RWPE2 (cell line): ENCODE measurements around the gene ZNF148.
A peak's percentile ranks its signal among the peaks of the same experiment; 100 is the strongest.

Source experiments
- ATAC-seq: fragments of 200-7000 bp; cut with Tn5 transposase; 3 replicates; pipeline ENCODE4 v1.9.1; 2021; ENCODE audit warnings: low read depth
- DNase-seq: peaks from one replicate; pipeline ENCODE4 v3.0.0-alpha.2; 2020; ENCODE audit warnings: low spot score
- H3K27ac ChIP-seq: fragments of 450-650 bp; 2 replicates; pipeline ENCODE4 v1.5.1; 2017; ENCODE audit warnings: mild to moderate bottlenecking; ENCODE audit not compliant: poor library complexity, severe bottlenecking
- H3K27me3 ChIP-seq: fragments of 250-450 bp; sonication (Bioruptor Pico); 2 replicates; pipeline ENCODE4 v1.5.1; 2021; ENCODE audit warnings: mild to moderate bottlenecking, moderate library complexity; ENCODE audit not compliant: insufficient read depth, poor library complexity, severe bottlenecking
- H3K36me3 ChIP-seq: fragments of 250-450 bp; sonication (Bioruptor Pico); 2 replicates; pipeline ENCODE4 v1.5.1; 2020; ENCODE audit warnings: low read depth, mild to moderate bottlenecking, moderate library complexity
- H3K4me1 ChIP-seq: fragments of 250-450 bp; sonication (Bioruptor Pico); 2 replicates; pipeline ENCODE4 v1.5.1; 2021; ENCODE audit warnings: mild to moderate bottlenecking, moderate library complexity; ENCODE audit not compliant: insufficient read depth, poor library complexity, severe bottlenecking
- H3K4me3 ChIP-seq: fragments of 250-450 bp; sonication (Bioruptor Pico); 2 replicates; pipeline ENCODE4 v1.5.1; 2021; ENCODE audit warnings: mild to moderate bottlenecking, moderate library complexity; ENCODE audit not compliant: severe bottlenecking
- H3K9me3 ChIP-seq: fragments of 250-450 bp; sonication (Bioruptor Pico); 2 replicates; pipeline ENCODE4 v1.5.1; 2021; ENCODE audit warnings: mild to moderate bottlenecking, moderate library complexity; ENCODE audit not compliant: severe bottlenecking
- TF ChIP-seq, protein P1 (sequence below): fragments of 450-650 bp; IDR thresholded peaks from one replicate; pipeline ENCODE4 v1.5.1; 2017; ENCODE audit warnings: mild to moderate bottlenecking, moderate library complexity; ENCODE audit not compliant: poor library complexity, severe bottlenecking

Gene ZNF148

GRCh38 chr3:125317761-125318160 is 57.4 kb downstream of the ZNF148 start:
- DNase-seq (no peak), ATAC-seq (peak; percentile 88)
- H3K27me3 ChIP-seq: no peaks in the 10 kb centered on the region
- no peaks in the 10 kb centered on the region for H3K9me3 ChIP-seq
- H3K27ac ChIP-seq: peak overlapping the region; percentile 65
- no peak overlapping the region for H3K4me3 ChIP-seq
- TF ChIP-seq, protein P1, sequence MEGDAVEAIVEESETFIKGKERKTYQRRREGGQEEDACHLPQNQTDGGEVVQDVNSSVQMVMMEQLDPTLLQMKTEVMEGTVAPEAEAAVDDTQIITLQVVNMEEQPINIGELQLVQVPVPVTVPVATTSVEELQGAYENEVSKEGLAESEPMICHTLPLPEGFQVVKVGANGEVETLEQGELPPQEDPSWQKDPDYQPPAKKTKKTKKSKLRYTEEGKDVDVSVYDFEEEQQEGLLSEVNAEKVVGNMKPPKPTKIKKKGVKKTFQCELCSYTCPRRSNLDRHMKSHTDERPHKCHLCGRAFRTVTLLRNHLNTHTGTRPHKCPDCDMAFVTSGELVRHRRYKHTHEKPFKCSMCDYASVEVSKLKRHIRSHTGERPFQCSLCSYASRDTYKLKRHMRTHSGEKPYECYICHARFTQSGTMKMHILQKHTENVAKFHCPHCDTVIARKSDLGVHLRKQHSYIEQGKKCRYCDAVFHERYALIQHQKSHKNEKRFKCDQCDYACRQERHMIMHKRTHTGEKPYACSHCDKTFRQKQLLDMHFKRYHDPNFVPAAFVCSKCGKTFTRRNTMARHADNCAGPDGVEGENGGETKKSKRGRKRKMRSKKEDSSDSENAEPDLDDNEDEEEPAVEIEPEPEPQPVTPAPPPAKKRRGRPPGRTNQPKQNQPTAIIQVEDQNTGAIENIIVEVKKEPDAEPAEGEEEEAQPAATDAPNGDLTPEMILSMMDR: no peak
- peaks cover 16% of the 10 kb centered on the region for H3K4me1 ChIP-seq
- peaks cover 57% of the 10 kb centered on the region for H3K36me3 ChIP-seq

DNA sequence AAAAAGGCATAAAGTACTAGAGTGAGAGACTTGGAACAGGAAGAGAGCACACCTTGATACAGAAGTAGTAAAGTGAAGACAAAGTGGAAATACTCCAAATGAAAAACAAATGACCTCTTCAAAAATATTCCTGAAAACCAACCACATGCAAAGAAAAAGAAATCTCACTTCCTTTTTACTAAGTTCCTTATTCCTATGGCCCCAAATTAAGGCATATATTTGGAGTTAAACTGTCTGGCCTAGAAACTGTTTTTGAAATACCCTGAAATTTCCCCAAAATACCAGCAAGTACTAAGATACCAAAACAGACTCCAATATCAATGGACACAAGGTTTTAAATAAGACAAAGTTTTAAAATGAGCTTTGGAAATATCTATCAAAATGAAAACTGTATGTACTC is 58.2 kb downstream of the ZNF148 start:
- Histone ChIP-seq H3K27me3 (no peaks in the 10 kb centered on the region), H3K4me3 (no peak overlapping the region), H3K9me3 (no peaks in the 10 kb centered on the region), H3K4me1 (peaks cover 9% of the 10 kb centered on the region), H3K27ac (no peak overlapping the region), H3K36me3 (peaks cover 61% of the 10 kb centered on the region)
- no peak for DNase-seq
- TF ChIP-seq, protein P1: no peak
- no peak for ATAC-seq

DNA sequence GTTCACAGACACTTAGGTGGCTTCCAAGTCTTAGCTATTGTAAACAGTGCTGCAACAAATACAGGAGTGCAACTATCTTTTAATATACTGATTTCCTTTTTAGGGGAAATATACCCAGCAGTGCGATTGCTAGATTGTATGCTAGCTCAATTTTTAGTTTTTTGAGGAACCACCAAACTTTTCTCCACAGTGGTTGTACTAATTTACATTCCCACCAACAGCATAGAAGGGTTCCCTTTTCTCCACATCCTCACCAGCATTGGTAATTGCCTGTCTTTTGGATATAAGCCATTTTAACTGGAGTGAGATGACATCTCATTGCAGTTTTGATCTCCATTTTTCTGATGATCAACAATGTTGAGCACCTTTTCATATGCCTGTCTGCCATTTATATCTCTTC is 58.9 kb downstream of the ZNF148 start:
- Histone ChIP-seq H3K9me3 (peaks cover 1% of the 10 kb centered on the region), H3K27ac (no peak overlapping the region), H3K4me3 (no peak overlapping the region), H3K4me1 (peaks cover 9% of the 10 kb centered on the region), H3K27me3 (no peaks in the 10 kb centered on the region), H3K36me3 (peaks cover 65% of the 10 kb centered on the region)
- DNase-seq: no peak
- TF ChIP-seq, protein P1: no peak
- no peak for ATAC-seq

GRCh38 chr3:125313060-125313635 is 62.0 kb downstream of the ZNF148 start:
- peaks cover 5% of the 10 kb centered on the region for H3K4me1 ChIP-seq

GRCh38 chr3:125310623-125311081 is 64.5 kb downstream of the ZNF148 start:
- Histone ChIP-seq H3K4me3 (no peak overlapping the region), H3K27ac (no peak overlapping the region)
- ATAC-seq: no peak

More at GRCh38 chr3:125313060-125313635, 62.0 kb downstream of the ZNF148 start:
- Histone ChIP-seq H3K4me3 (no peak overlapping the region), H3K36me3 (peaks cover 59% of the 10 kb centered on the region), H3K27me3 (no peaks in the 10 kb centered on the region), H3K9me3 (peaks cover 1% of the 10 kb centered on the region), H3K27ac (peak overlapping the region; percentile 4)
- ATAC-seq (peak; percentile 25; the same call in 1 of the 3 replicates), DNase-seq (no peak)
- TF ChIP-seq, protein P1: no peak

More at GRCh38 chr3:125310623-125311081, 64.5 kb downstream of the ZNF148 start:
- Histone ChIP-seq H3K4me1 (peaks cover 2% of the 10 kb centered on the region), H3K27me3 (no peaks in the 10 kb centered on the region), H3K9me3 (peaks cover 1% of the 10 kb centered on the region), H3K36me3 (peaks cover 54% of the 10 kb centered on the region)
- TF ChIP-seq, protein P1: no peak
- no peak for DNase-seq
